ENCODE results near the gene LGI4.
A peak's percentile ranks its signal among the peaks of the same experiment; 100 is the strongest.

LGI4 gene

GRCh38 chr19:35171730-35172129 lies 36.9 kb upstream of the LGI4 start:
- Histone ChIP-seq H4K91ac (ENCODE audit: low read length) (no peak overlapping the region), H3K4me1 (ENCODE audit: control insufficient read depth, insufficient read depth, low read depth, low read length) (peaks cover 12% of the 10 kb centered on the region), H2BK5ac (ENCODE audit: low read depth, low read length, poor library complexity, severe bottlenecking) (no peak overlapping the region), H3K18ac (ENCODE audit: low read depth in 1 of 2, low read length in 2 of 2) (no peak overlapping the region), H3K4me2 (ENCODE audit: low read length, poor library complexity, severe bottlenecking) (no peak overlapping the region), H2AK5ac (ENCODE audit: low read length, severe bottlenecking) (no peak overlapping the region), H3K27ac (ENCODE audit: low read length, poor library complexity, severe bottlenecking) (no peak overlapping the region), H2AFZ (ENCODE audit: low read depth, low read length) (no peak overlapping the region), H3K23ac (ENCODE audit: low read length in 2 of 2) (no peak overlapping the region), H3K4ac (ENCODE audit: low read depth in 1 of 2, low read length in 2 of 2) (no peak overlapping the region), H4K8ac (ENCODE audit: low read length) (no peak overlapping the region), H3K4me3 (ENCODE audit: insufficient read depth in 1 of 2, low read depth in 1 of 2, low read length in 2 of 2) (no peak overlapping the region), H2BK120ac (ENCODE audit: low read depth, low read length) (no peak overlapping the region), H3K9me3 (ENCODE audit: control insufficient read depth, low read length) (peaks cover 6% of the 10 kb centered on the region), H3K27me3 (ENCODE audit: control insufficient read depth in 1 of 2, insufficient read depth in 1 of 2, low read length in 2 of 2) (no peaks in the 10 kb centered on the region), H2BK12ac (ENCODE audit: low read length in 2 of 2) (no peak overlapping the region), H3K79me1 (replicated peaks; ENCODE audit: low read length, poor library complexity, severe bottlenecking) (no peaks in the 10 kb centered on the region), H2BK15ac (ENCODE audit: low read depth, poor library complexity, severe bottlenecking) (no peak overlapping the region), H3K36me3 (ENCODE audit: control insufficient read depth in 1 of 2, insufficient read depth in 2 of 2, low read depth in 1 of 2, low read length in 2 of 2) (peaks cover 17 to 40% of the 10 kb centered on the region in 2 experiments), H3K9ac (ENCODE audit: low read length) (no peak overlapping the region), H3K14ac (ENCODE audit: low read length in 2 of 2) (no peak overlapping the region)
- 95% methylated on average over 3 of the region's 3 CpGs for WGBS
- DNase-seq: no peak

- Histone ChIP-seq H2AK5ac (ENCODE audit: low read length, severe bottlenecking) (no peak overlapping the region), H3K36me3 (ENCODE audit: control insufficient read depth in 1 of 2, insufficient read depth in 2 of 2, low read depth in 1 of 2, low read length in 2 of 2) (peaks cover 28 to 52% of the 10 kb centered on the region in 2 experiments), H2AFZ (ENCODE audit: low read depth, low read length) (no peak overlapping the region), H3K79me1 (replicated peaks; ENCODE audit: low read length, poor library complexity, severe bottlenecking) (peaks cover 2% of the 10 kb centered on the region), H3K4ac (ENCODE audit: low read depth in 1 of 2, low read length in 2 of 2) (no peak overlapping the region), H4K91ac (ENCODE audit: low read length) (no peak overlapping the region), H3K14ac (ENCODE audit: low read length in 2 of 2) (no peak overlapping the region), H2BK15ac (ENCODE audit: low read depth, poor library complexity, severe bottlenecking) (no peak overlapping the region), H3K9ac (ENCODE audit: low read length) (no peak overlapping the region), H2BK12ac (ENCODE audit: low read length in 2 of 2) (no peak overlapping the region), H2BK120ac (ENCODE audit: low read depth, low read length) (no peak overlapping the region), H3K4me1 (ENCODE audit: control insufficient read depth, insufficient read depth, low read depth, low read length) (peaks cover 12% of the 10 kb centered on the region), H3K23ac (ENCODE audit: low read length in 2 of 2) (no peak overlapping the region), H3K4me2 (ENCODE audit: low read length, poor library complexity, severe bottlenecking) (no peak overlapping the region), H3K27me3 (ENCODE audit: control insufficient read depth in 1 of 2, insufficient read depth in 1 of 2, low read length in 2 of 2) (no peaks in the 10 kb centered on the region), H3K27ac (ENCODE audit: low read length, poor library complexity, severe bottlenecking) (no peak overlapping the region), H4K8ac (ENCODE audit: low read length) (no peak overlapping the region), H3K18ac (ENCODE audit: low read depth in 1 of 2, low read length in 2 of 2) (no peak overlapping the region), H3K9me3 (ENCODE audit: control insufficient read depth, low read length) (peaks cover 18% of the 10 kb centered on the region), H2BK5ac (ENCODE audit: low read depth, low read length, poor library complexity, severe bottlenecking) (no peak overlapping the region), H3K4me3 (ENCODE audit: insufficient read depth in 1 of 2, low read depth in 1 of 2, low read length in 2 of 2) (no peak overlapping the region)
- DNase-seq: no peak
- WGBS: 91% methylated on average over 5 of the region's 7 CpGs
These were observed 35.7 kb upstream of the LGI4 start for GRCh38 chr19:35170359-35171061.

- Histone ChIP-seq H2BK12ac (ENCODE audit: low read length in 2 of 2) (no peak overlapping the region), H3K27ac (ENCODE audit: low read length, poor library complexity, severe bottlenecking) (no peak overlapping the region), H2AFZ (ENCODE audit: low read depth, low read length) (no peak overlapping the region), H3K14ac (ENCODE audit: low read length in 2 of 2) (no peak overlapping the region), H3K9ac (ENCODE audit: low read length) (no peak overlapping the region), H3K27me3 (ENCODE audit: control insufficient read depth in 1 of 2, insufficient read depth in 1 of 2, low read length in 2 of 2) (no peaks in the 10 kb centered on the region), H3K4me2 (ENCODE audit: low read length, poor library complexity, severe bottlenecking) (no peak overlapping the region), H3K23ac (ENCODE audit: low read length in 2 of 2) (no peak overlapping the region), H2BK15ac (ENCODE audit: low read depth, poor library complexity, severe bottlenecking) (no peak overlapping the region), H3K79me1 (replicated peaks; ENCODE audit: low read length, poor library complexity, severe bottlenecking) (peaks cover 2% of the 10 kb centered on the region), H2BK5ac (ENCODE audit: low read depth, low read length, poor library complexity, severe bottlenecking) (no peak overlapping the region), H3K4ac (ENCODE audit: low read depth in 1 of 2, low read length in 2 of 2) (no peak overlapping the region), H4K91ac (ENCODE audit: low read length) (no peak overlapping the region), H3K4me3 (ENCODE audit: insufficient read depth in 1 of 2, low read depth in 1 of 2, low read length in 2 of 2) (no peak overlapping the region), H3K9me3 (ENCODE audit: control insufficient read depth, low read length) (peaks cover 29% of the 10 kb centered on the region), H3K18ac (ENCODE audit: low read depth in 1 of 2, low read length in 2 of 2) (no peak overlapping the region), H3K4me1 (ENCODE audit: control insufficient read depth, insufficient read depth, low read depth, low read length) (peaks cover 12% of the 10 kb centered on the region), H3K36me3 (ENCODE audit: control insufficient read depth in 1 of 2, insufficient read depth in 2 of 2, low read depth in 1 of 2, low read length in 2 of 2) (peaks cover 28 to 63% of the 10 kb centered on the region in 2 experiments), H4K8ac (ENCODE audit: low read length) (no peak overlapping the region), H2AK5ac (ENCODE audit: low read length, severe bottlenecking) (peak overlapping the region; percentile 49), H2BK120ac (ENCODE audit: low read depth, low read length) (no peak overlapping the region)
- no peak for DNase-seq
- 91% methylated on average over 16 of the region's 18 CpGs for WGBS
These were observed 34.5 kb upstream of the LGI4 start for GRCh38 chr19:35169221-35169995.

- H2BK12ac ChIP-seq (ENCODE audit: low read length in 2 of 2): no peak overlapping the region
- H3K23ac ChIP-seq (ENCODE audit: low read length in 2 of 2): no peak overlapping the region
- H3K79me1 ChIP-seq (replicated peaks; ENCODE audit: low read length, poor library complexity, severe bottlenecking): peaks cover 2% of the 10 kb centered on the region
- H2BK15ac ChIP-seq (ENCODE audit: low read depth, poor library complexity, severe bottlenecking): no peak overlapping the region
- peaks cover 34 to 76% of the 10 kb centered on the region in 2 experiments for H3K36me3 ChIP-seq (ENCODE audit: control insufficient read depth in 1 of 2, insufficient read depth in 2 of 2, low read depth in 1 of 2, low read length in 2 of 2)
- no peak overlapping the region for H3K27ac ChIP-seq (ENCODE audit: low read length, poor library complexity, severe bottlenecking)
- H3K4me2 ChIP-seq (ENCODE audit: low read length, poor library complexity, severe bottlenecking): no peak overlapping the region
- H3K4me1 ChIP-seq (ENCODE audit: control insufficient read depth, insufficient read depth, low read depth, low read length): peaks cover 17% of the 10 kb centered on the region
- H4K8ac ChIP-seq (ENCODE audit: low read length): no peak overlapping the region
- no peak overlapping the region for H3K14ac ChIP-seq (ENCODE audit: low read length in 2 of 2)
- H2BK120ac ChIP-seq (ENCODE audit: low read depth, low read length): no peak overlapping the region
- H3K18ac ChIP-seq (ENCODE audit: low read depth in 1 of 2, low read length in 2 of 2): no peak overlapping the region
- H4K91ac ChIP-seq (ENCODE audit: low read length): no peak overlapping the region
- DNase-seq: no peak
- H3K9me3 ChIP-seq (ENCODE audit: control insufficient read depth, low read length): peaks cover 37% of the 10 kb centered on the region
- H2AK5ac ChIP-seq (ENCODE audit: low read length, severe bottlenecking): peak overlapping the region; percentile 3
- H2BK5ac ChIP-seq (ENCODE audit: low read depth, low read length, poor library complexity, severe bottlenecking): no peak overlapping the region
- no peak overlapping the region for H3K4ac ChIP-seq (ENCODE audit: low read depth in 1 of 2, low read length in 2 of 2)
- H3K27me3 ChIP-seq (ENCODE audit: control insufficient read depth in 1 of 2, insufficient read depth in 1 of 2, low read length in 2 of 2): no peaks in the 10 kb centered on the region
- no peak overlapping the region for H2AFZ ChIP-seq (ENCODE audit: low read depth, low read length)
- no peak overlapping the region for H3K9ac ChIP-seq (ENCODE audit: low read length)
- WGBS: 83% methylated on average over 2 of the region's 3 CpGs
- no peak overlapping the region for H3K4me3 ChIP-seq (ENCODE audit: insufficient read depth in 1 of 2, low read depth in 1 of 2, low read length in 2 of 2)
These were observed 33.3 kb upstream of the LGI4 start for GRCh38 chr19:35168196-35168595.
